Nephron (organoid): ENCODE measurements around the gene ZNF627.
"Not testable (repeated sequence)": the region's sequence is repeated elsewhere in the genome, so short reads cannot be mapped to it uniquely, and the experiment has no call there.

Experiments
- H3K27ac Mint-ChIP-seq, 3 experiments: 2 replicates each; pipeline ENCODE4 v1.8.0; 2020; ENCODE audit warnings: mixed read lengths in 3 of 3, mild to moderate bottlenecking in 2 of 3, moderate library complexity in 1 of 3
- H3K27me3 Mint-ChIP-seq: 2 replicates; pipeline ENCODE4 v1.8.0; 2021; ENCODE audit warnings: low read depth, mild to moderate bottlenecking, moderate library complexity, mixed read lengths
- H3K36me3 Mint-ChIP-seq: 2 replicates; pipeline ENCODE4 v1.8.0; 2020; ENCODE audit warnings: low read depth, mixed read lengths
- H3K4me1 Mint-ChIP-seq: 2 replicates; pipeline ENCODE4 v1.8.0; 2020; ENCODE audit warnings: mixed read lengths
- H3K4me3 Mint-ChIP-seq, 3 experiments: 2 replicates each; pipeline ENCODE4 v1.8.0; 2020; ENCODE audit warnings: mild to moderate bottlenecking in 3 of 3, mixed read lengths in 3 of 3, moderate library complexity in 2 of 3
- H3K9me3 Mint-ChIP-seq: 2 replicates; pipeline ENCODE4 v1.8.0; 2020; ENCODE audit warnings: mixed read lengths
- CTCF ChIP-seq, 3 experiments: fragments of 200-600 bp; sonication (generic); IDR thresholded peaks; one replicate each; pipeline ENCODE4 v1.5.0; 2021; ENCODE audit warnings: antibody characterized with exemption in 3 of 3; ENCODE audit not compliant: unreplicated experiment in 3 of 3

ZNF627 gene

GRCh38 chr19:11633223-11633622, 35.9 kb downstream of the ZNF627 start:
- H3K9me3 Mint-ChIP-seq = peaks cover 24% of the 10 kb centered on the region
- H3K27ac Mint-ChIP-seq = no peak overlapping the region
- no peaks in the 10 kb centered on the region for H3K27me3 Mint-ChIP-seq
- no peak for TF ChIP-seq CTCF (IDR thresholded peaks at IDR 0.05; ENCODE audit: unreplicated experiment in 3 of 3)
- H3K4me1 Mint-ChIP-seq = no peaks in the 10 kb centered on the region
- H3K4me3 Mint-ChIP-seq = no peak overlapping the region
- H3K36me3 Mint-ChIP-seq = peaks cover 3% of the 10 kb centered on the region

GRCh38 chr19:11634018-11634662, 36.9 kb downstream of the ZNF627 start:
- H3K27ac Mint-ChIP-seq, H3K4me1 Mint-ChIP-seq, H3K27me3 Mint-ChIP-seq, H3K4me3 Mint-ChIP-seq, H3K36me3 Mint-ChIP-seq: not testable (repeated sequence)
- peaks cover 24% of the 10 kb centered on the region for H3K9me3 Mint-ChIP-seq

GRCh38 chr19:11639245-11639601, 41.9 kb downstream of the ZNF627 start:
- H3K27ac Mint-ChIP-seq = no peak overlapping the region
- no peaks in the 10 kb centered on the region for H3K27me3 Mint-ChIP-seq
- H3K4me3 Mint-ChIP-seq = peak overlapping the region; percentile 91 to 95 (median 94)
- no peak for TF ChIP-seq CTCF (IDR thresholded peaks at IDR 0.05; ENCODE audit: unreplicated experiment in 3 of 3)
- no peaks in the 10 kb centered on the region for H3K4me1 Mint-ChIP-seq
- H3K9me3 Mint-ChIP-seq = peaks cover 6% of the 10 kb centered on the region
- H3K36me3 Mint-ChIP-seq = peaks cover 14% of the 10 kb centered on the region

GRCh38 chr19:11639602-11640471, 42.6 kb downstream of the ZNF627 start:
- H3K27me3 Mint-ChIP-seq = no peaks in the 10 kb centered on the region
- H3K4me1 Mint-ChIP-seq = no peaks in the 10 kb centered on the region
- peaks cover 20% of the 10 kb centered on the region for H3K36me3 Mint-ChIP-seq
- peaks cover 6% of the 10 kb centered on the region for H3K9me3 Mint-ChIP-seq
- peak overlapping the region in 2 of 3 experiments; percentile 82 to 91 for H3K27ac Mint-ChIP-seq
- peak overlapping the region; percentile 91 to 95 (median 94) for H3K4me3 Mint-ChIP-seq
- TF ChIP-seq CTCF (IDR thresholded peaks at IDR 0.05; ENCODE audit: unreplicated experiment in 3 of 3) = no peak

- Mint-ChIP-seq H3K27ac (no peak overlapping the region), H3K36me3 (peaks cover 28% of the 10 kb centered on the region), H3K9me3 (peaks cover 8% of the 10 kb centered on the region), H3K4me3 (peak overlapping the region in 2 of 3 experiments; percentile 19 to 32), H3K27me3 (no peaks in the 10 kb centered on the region), H3K4me1 (no peaks in the 10 kb centered on the region)
- TF ChIP-seq CTCF (IDR thresholded peaks at IDR 0.05; ENCODE audit: unreplicated experiment in 3 of 3) = no peak
Measured at GRCh38 chr19:11641244-11641643, 44.0 kb downstream of the ZNF627 start.

- H3K9me3 Mint-ChIP-seq = peaks cover 17% of the 10 kb centered on the region
- no peaks in the 10 kb centered on the region for H3K4me1 Mint-ChIP-seq
- TF ChIP-seq CTCF (IDR thresholded peaks at IDR 0.05; ENCODE audit: unreplicated experiment in 3 of 3) = no peak
- no peak overlapping the region for H3K27ac Mint-ChIP-seq
- peaks cover 41% of the 10 kb centered on the region for H3K36me3 Mint-ChIP-seq
- H3K27me3 Mint-ChIP-seq = no peaks in the 10 kb centered on the region
- H3K4me3 Mint-ChIP-seq = peak overlapping the region in 2 of 3 experiments; percentile 27 to 34
Measured at GRCh38 chr19:11642902-11643301, 45.6 kb downstream of the ZNF627 start.
